ENCODE results near the gene GRK1.

GRK1 gene

GRCh38 chr13:113650275-113650674, 16.7 kb upstream of the GRK1 start:
- DNase-seq (ENCODE audit: low read depth in 2 of 2): no peak

GRCh38 chr13:113650731-113651148, 16.3 kb upstream of the GRK1 start:
- no peak for DNase-seq (ENCODE audit: low read depth in 2 of 2)

- DNase-seq (ENCODE audit: low read depth in 2 of 2): no peak
Observed at GRCh38 chr13:113651511-113652403, 15.3 kb upstream of the GRK1 start.

GRCh38 chr13:113652404-113653263, 14.4 kb upstream of the GRK1 start:
- DNase-seq (ENCODE audit: low read depth in 2 of 2): no peak

- no peak for DNase-seq (ENCODE audit: low read depth in 2 of 2)
Observed at GRCh38 chr13:113653264-113654174, 13.5 kb upstream of the GRK1 start.

GRCh38 chr13:113654175-113654560, 12.9 kb upstream of the GRK1 start:
- DNase-seq (ENCODE audit: low read depth in 2 of 2): no peak

GRCh38 chr13:113654591-113655345, 12.3 kb upstream of the GRK1 start:
- no peak for DNase-seq (ENCODE audit: low read depth in 2 of 2)

- DNase-seq (ENCODE audit: low read depth in 2 of 2): no peak
Observed at GRCh38 chr13:113655346-113656002, 11.5 kb upstream of the GRK1 start.

- DNase-seq (ENCODE audit: low read depth in 2 of 2): no peak
Observed at GRCh38 chr13:113656003-113656588, 10.9 kb upstream of the GRK1 start.

GRCh38 chr13:113656831-113657671, 10.0 kb upstream of the GRK1 start:
- no peak for DNase-seq (ENCODE audit: low read depth in 2 of 2)

DNA sequence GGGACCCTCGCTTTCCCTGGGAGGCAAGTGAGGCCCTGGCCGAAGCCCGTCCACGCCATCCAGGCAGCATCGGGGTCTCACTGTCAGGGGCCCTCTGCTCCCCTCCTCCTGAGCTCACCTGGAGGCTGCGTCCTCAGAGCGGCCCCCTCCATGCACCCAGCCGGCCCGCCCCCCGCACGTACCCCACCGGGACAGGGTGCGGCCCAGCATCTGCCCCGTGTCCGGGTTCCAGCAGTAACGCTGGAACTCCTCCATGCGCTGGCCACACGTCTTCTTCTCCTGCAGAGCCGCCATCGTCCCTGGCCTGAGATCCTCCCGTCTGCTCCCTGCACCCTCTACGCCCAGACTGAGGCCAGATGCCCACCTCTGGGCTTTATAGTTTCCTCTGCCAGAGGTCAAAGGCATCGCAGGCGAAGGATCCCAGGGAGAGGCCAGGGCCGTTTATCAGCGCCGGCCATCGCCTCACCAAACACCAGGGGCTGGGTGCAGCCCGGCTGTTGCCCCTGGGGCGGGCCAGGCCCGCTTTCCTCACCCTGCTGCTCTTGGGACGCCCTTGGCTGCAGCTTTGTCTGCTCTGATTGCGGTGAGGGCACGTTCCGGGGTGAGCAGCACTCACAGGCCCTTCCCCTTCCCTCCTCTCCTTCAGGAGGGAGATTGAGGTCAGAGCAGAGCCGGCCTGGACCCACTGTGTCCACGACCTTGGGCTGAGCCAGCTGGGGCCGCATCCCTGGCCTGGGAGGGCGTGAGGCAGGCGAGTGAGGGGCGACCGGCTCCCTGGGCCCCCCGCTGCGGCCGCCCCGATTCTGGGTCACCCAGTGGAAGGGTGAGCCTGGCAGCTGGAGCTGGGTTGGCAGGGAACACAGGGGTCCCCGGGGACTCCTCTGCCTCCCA, 8.9 kb upstream of the GRK1 start, which contains the start of gene ATP4B:
TSS of gene ATP4B (minus strand) at position 348 of the 891 bp plus-strand sequence. CDS start at position 294, 54 bp downstream.
- no peak for DNase-seq (ENCODE audit: low read depth in 2 of 2)

GRCh38 chr13:113658836-113659235, 8.2 kb upstream of the GRK1 start:
- DNase-seq (ENCODE audit: low read depth in 2 of 2): no peak

DNA sequence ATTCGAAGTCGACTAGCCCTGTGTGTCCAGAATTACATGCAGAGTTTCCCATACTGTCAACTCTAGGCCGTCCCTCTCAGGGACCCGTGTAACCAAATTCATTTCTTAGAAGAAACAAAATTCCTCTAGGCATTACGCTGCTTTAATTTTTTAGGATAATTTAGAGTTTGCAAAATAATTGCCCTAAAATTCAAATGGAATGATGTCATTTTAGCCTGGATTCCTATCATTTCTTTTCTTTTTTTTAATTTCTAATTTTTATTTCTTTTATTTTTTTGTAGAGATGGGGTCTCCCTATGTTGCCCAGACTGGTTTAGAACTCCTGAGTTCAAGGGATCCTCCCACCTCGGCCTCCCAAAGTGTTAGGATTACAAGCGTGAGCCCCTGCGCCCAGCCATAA, 7.7 kb upstream of the GRK1 start:
- DNase-seq (ENCODE audit: low read depth in 2 of 2): no peak

DNA sequence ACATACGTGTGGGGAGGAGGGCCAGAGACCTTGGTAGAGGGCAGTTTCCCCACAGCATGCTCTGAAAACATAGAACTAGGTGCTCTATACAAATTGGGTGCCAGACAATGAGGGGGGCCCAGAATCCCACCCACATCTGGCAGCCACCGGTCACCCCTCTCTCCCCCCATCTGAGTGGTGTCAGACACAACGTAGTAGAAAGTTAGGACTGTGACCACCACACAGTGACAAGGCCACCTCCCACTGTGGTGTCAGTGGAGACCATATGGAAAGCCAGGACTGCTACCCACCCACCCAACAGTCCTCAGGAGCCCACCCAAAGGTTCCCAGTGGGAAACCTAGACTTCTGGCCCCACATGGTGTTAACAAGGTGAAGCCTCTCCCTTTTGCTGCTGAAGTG, 7.0 kb upstream of the GRK1 start:
- no peak for DNase-seq (ENCODE audit: low read depth in 2 of 2)

DNA sequence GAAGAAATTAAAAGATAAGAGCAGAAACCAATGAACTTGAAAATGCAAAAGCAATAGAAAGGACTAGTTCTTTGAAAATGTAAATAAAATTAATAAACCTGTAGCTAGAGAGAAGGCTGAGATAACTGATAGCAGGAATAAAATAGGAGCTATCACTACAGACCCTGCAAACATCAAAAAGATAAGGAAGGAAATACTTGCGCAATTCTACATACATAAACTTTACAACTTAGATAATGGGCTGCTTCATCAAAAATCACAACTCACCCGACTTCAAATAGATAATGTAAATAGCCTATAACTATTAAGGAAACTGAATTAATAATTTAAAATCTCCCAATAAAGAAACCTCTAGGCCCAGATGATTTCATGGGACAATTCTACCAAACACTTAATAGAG, 5.5 kb upstream of the GRK1 start:
- no peak for DNase-seq (ENCODE audit: low read depth in 2 of 2)

GRCh38 chr13:113663934-113664333, 3.1 kb upstream of the GRK1 start:
- no peak for DNase-seq (ENCODE audit: low read depth in 2 of 2)

DNA sequence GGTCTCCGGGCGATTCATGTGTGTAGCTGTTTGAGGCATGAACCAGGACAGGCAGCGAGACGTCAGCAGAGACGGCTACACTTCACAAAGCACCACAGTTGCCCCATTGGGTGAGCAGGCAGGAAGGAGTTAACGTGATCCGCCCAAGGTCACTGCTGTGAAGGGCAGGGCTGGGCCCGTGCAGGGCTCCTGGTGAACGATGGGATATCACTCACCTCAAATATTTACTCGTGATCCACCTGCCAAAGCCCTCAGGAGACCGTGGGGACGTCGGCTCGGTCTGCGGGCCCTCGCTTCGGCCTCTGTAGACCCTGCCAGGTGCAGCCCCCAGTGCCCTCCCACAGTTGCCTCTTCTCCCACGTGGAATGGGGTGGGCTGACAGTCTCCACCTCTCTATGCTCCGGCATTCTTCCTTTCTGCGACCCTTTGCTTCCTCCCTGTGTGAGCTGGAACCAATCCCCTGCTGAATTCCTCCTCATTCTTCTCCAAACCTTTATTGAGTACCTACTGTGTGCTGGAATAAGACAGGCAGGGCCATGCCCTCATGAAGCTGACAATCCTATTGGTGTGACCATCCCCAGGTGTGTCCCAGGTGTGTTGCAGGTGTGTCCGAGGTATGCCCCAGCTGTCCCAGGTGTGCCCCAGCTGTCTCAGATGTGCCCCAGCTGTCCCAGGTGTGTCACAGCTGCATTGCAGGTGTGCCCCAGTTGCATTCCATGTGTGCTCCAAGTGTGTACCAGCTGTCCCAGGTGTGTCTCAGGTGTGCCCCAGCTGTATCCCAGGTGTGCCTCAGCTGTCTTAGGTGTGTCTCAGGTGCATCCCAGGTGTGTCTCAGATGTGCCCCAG, 2.0 kb upstream of the GRK1 start:
- no peak for DNase-seq (ENCODE audit: low read depth in 2 of 2)
